RWPE1 (cell line): ENCODE data around the gene CCDC32.

ENCODE experiments used
- CTCF ChIA-PET: fragments of 350-600 bp; sonication (Branson Sonifier 250); formaldehyde crosslinking; extraction: SDS; loops from one replicate; lab custom pipeline; 2021; lab: Yijun Ruan, JAX
- POLR2A ChIA-PET: fragments of 400-600 bp; formaldehyde crosslinking; extraction: SDS; loops from one replicate; lab custom pipeline; 2020; ENCODE audit warnings: antibody characterized with exemption; ENCODE audit not compliant: low non-redundant PET; lab: Yijun Ruan, JAX
- DNase-seq: peaks from one replicate; pipeline ENCODE4 v3.0.0; 2012; ENCODE audit warnings: low spot score
- H3K27ac ChIP-seq: fragments of 450-650 bp; 2 replicates; pipeline ENCODE4 v1.5.1; 2017
- TF ChIP-seq, protein P1 (sequence below): fragments of 450-650 bp; conservative IDR thresholded peaks from 2 replicates; pipeline ENCODE4 v1.5.1; 2017; ENCODE audit warnings: low read depth, mild to moderate bottlenecking

CCDC32 gene

GRCh38 chr15:40536501-40536900 lies 28.3 kb downstream of the CCDC32 start:
- TF ChIP-seq, protein P1, sequence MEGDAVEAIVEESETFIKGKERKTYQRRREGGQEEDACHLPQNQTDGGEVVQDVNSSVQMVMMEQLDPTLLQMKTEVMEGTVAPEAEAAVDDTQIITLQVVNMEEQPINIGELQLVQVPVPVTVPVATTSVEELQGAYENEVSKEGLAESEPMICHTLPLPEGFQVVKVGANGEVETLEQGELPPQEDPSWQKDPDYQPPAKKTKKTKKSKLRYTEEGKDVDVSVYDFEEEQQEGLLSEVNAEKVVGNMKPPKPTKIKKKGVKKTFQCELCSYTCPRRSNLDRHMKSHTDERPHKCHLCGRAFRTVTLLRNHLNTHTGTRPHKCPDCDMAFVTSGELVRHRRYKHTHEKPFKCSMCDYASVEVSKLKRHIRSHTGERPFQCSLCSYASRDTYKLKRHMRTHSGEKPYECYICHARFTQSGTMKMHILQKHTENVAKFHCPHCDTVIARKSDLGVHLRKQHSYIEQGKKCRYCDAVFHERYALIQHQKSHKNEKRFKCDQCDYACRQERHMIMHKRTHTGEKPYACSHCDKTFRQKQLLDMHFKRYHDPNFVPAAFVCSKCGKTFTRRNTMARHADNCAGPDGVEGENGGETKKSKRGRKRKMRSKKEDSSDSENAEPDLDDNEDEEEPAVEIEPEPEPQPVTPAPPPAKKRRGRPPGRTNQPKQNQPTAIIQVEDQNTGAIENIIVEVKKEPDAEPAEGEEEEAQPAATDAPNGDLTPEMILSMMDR: no peak
- no peak for DNase-seq
- no peak overlapping the region for H3K27ac ChIP-seq
- CTCF ChIA-PET: interaction anchor here (0.6 to 0.8 kb wide), 2 partner anchors 12 to 91 kb away, joined by 3 to 6 read pairs; no protein-coding TSS in a partner anchor
- POLR2A ChIA-PET: no interaction called here

- POLR2A ChIA-PET: no interaction called here
- no peak overlapping the region for H3K27ac ChIP-seq
- CTCF ChIA-PET: no interaction called here
- TF ChIP-seq, protein P1: no peak
- DNase-seq: no peak
Measured at GRCh38 chr15:40534371-40534770, 30.5 kb downstream of the CCDC32 start.

GRCh38 chr15:40533763-40534364 lies 31.0 kb downstream of the CCDC32 start:
- DNase-seq: no peak
- CTCF ChIA-PET: no interaction called here
- no peak overlapping the region for H3K27ac ChIP-seq
- POLR2A ChIA-PET: no interaction called here
- TF ChIP-seq, protein P1: no peak

- no peak overlapping the region for H3K27ac ChIP-seq
- CTCF ChIA-PET: interaction anchor here (0.5 to 0.8 kb wide), 2 partner anchors 17 to 84 kb away, joined by 3 to 4 read pairs; no protein-coding TSS in a partner anchor
- POLR2A ChIA-PET: no interaction called here
- no peak for DNase-seq
- TF ChIP-seq, protein P1: no peak
Measured at GRCh38 chr15:40528801-40529200, 36.0 kb downstream of the CCDC32 start.

GRCh38 chr15:40525855-40526254 lies 39.0 kb downstream of the CCDC32 start:
- CTCF ChIA-PET: interaction anchor here (0.6 kb wide), 1 partner anchor 72 kb away, joined by 3 read pairs; no protein-coding TSS in a partner anchor
- no peak for DNase-seq
- no peak overlapping the region for H3K27ac ChIP-seq
- POLR2A ChIA-PET: no interaction called here
- TF ChIP-seq, protein P1: no peak

- DNase-seq: no peak
- POLR2A ChIA-PET: no interaction called here
- no peak overlapping the region for H3K27ac ChIP-seq
- CTCF ChIA-PET: interaction anchor here (1.1 kb wide), 1 partner anchor 259 kb away, joined by 4 read pairs; no protein-coding TSS in a partner anchor
- TF ChIP-seq, protein P1: no peak
Measured at GRCh38 chr15:40523611-40524010, 41.2 kb downstream of the CCDC32 start.
